GM23338 (cell line): ENCODE data around the gene CUEDC1. TPM values are rescaled to one million over a fixed set of nuclear protein-coding genes. Genes with fewer than 3 reads are reported as not detected.

Experiments used
- ATAC-seq: fragments of 200-7000 bp; cut with Tn5 transposase; 3 replicates; pipeline ENCODE4 v1.9.1; 2020
- DNase-seq: peaks from one replicate; pipeline ENCODE4 v3.0.0-alpha.2; 2015; ENCODE audit warnings: low spot score
- H2AFZ ChIP-seq: fragments of 200-600 bp; sonication (generic); 2 replicates; pipeline ENCODE4 v1.8.0; 2016; ENCODE audit warnings: antibody characterized with exemption, mild to moderate bottlenecking, moderate library complexity
- H3F3A ChIP-seq: fragments of 200-600 bp; sonication (generic); replicated peaks from 2 replicates; pipeline ENCODE4 v1.8.0; 2017; ENCODE audit warnings: antibody characterized with exemption, mixed run types, low read depth
- H3K27ac ChIP-seq: fragments of 200-600 bp; sonication (generic); 2 replicates; pipeline ENCODE4 v1.6.1; 2016; ENCODE audit warnings: low read depth
- H3K27me3 ChIP-seq: fragments of 200-600 bp; sonication (generic); 2 replicates; pipeline ENCODE4 v1.8.0; 2016; ENCODE audit warnings: mild to moderate bottlenecking, mixed run types, moderate library complexity; ENCODE audit not compliant: insufficient read depth
- H3K36me3 ChIP-seq: fragments of 200-600 bp; sonication (generic); 2 replicates; pipeline ENCODE4 v1.8.0; 2016; ENCODE audit warnings: mild to moderate bottlenecking; ENCODE audit not compliant: insufficient read depth
- H3K4me1 ChIP-seq: fragments of 200-600 bp; sonication (generic); 2 replicates; pipeline ENCODE4 v1.8.0; 2016; ENCODE audit warnings: mild to moderate bottlenecking, moderate library complexity; ENCODE audit not compliant: insufficient read depth
- H3K4me2 ChIP-seq: fragments of 200-600 bp; sonication (generic); 2 replicates; pipeline ENCODE4 v1.7.1; 2017; ENCODE audit warnings: mixed run types
- H3K4me3 ChIP-seq: fragments of 200-600 bp; sonication (generic); 2 replicates; pipeline ENCODE4 v1.6.1; 2016; ENCODE audit warnings: mixed run types
- H3K79me2 ChIP-seq: fragments of 200-600 bp; sonication (generic); replicated peaks from 2 replicates; pipeline ENCODE4 v1.8.0; 2017; ENCODE audit warnings: mild to moderate bottlenecking; ENCODE audit not compliant: insufficient read depth
- H3K9me2 ChIP-seq: fragments of 200-600 bp; sonication (generic); 2 replicates; pipeline ENCODE4 v1.8.0; 2017; ENCODE audit not compliant: insufficient read depth
- H4K20me1 ChIP-seq: fragments of 200-600 bp; sonication (generic); replicated peaks from 2 replicates; pipeline ENCODE4 v1.8.0; 2017; ENCODE audit warnings: mild to moderate bottlenecking; ENCODE audit not compliant: insufficient read depth
- H3K27ac Mint-ChIP-seq: 2 replicates; pipeline ENCODE4 v1.8.0; 2020; ENCODE audit warnings: inconsistent platforms, mild to moderate bottlenecking, moderate library complexity, mixed read lengths
- H3K27me3 Mint-ChIP-seq: 3 replicates; pipeline ENCODE4 v1.8.0; 2022; ENCODE audit warnings: low read depth, mild to moderate bottlenecking, moderate library complexity, mixed read lengths, inconsistent platforms; ENCODE audit not compliant: insufficient read depth, poor library complexity
- H3K36me3 Mint-ChIP-seq: 3 replicates; pipeline ENCODE4 v1.8.0; 2021; ENCODE audit warnings: low read depth, mild to moderate bottlenecking, inconsistent platforms, moderate library complexity, mixed read lengths
- H3K4me1 Mint-ChIP-seq: 3 replicates; pipeline ENCODE4 v1.8.0; 2020; ENCODE audit warnings: mild to moderate bottlenecking, inconsistent platforms, mixed read lengths
- H3K4me3 Mint-ChIP-seq: 3 replicates; pipeline ENCODE4 v1.8.0; 2021; ENCODE audit warnings: moderate library complexity, mild to moderate bottlenecking, inconsistent platforms, mixed read lengths
- H3K9me3 Mint-ChIP-seq: 3 replicates; pipeline ENCODE4 v1.8.0; 2020; ENCODE audit warnings: moderate library complexity, mild to moderate bottlenecking, inconsistent platforms, mixed read lengths
- CREB1 ChIP-seq: fragments of 250-450 bp; sonication (Bioruptor Pico); IDR thresholded peaks from 2 replicates; pipeline ENCODE4 v1.5.0; 2020; ENCODE audit warnings: low read depth, mild to moderate bottlenecking, moderate library complexity
- CTCF ChIP-seq, 2 experiments: fragments of 200-600 bp in 1 of 2; sonication (generic) in 1 of 2; conservative IDR thresholded peaks; 2 replicates each; pipeline versions ENCODE4 v1.5.1 to v1.6.1; 2016 to 2017; ENCODE audit warnings: antibody characterized with exemption in 2 of 2, low read depth in 2 of 2, mild to moderate bottlenecking in 2 of 2, moderate library complexity in 1 of 2
- ETS1 ChIP-seq: IDR thresholded peaks from 2 replicates; pipeline ENCODE4 v1.6.1; 2016; ENCODE audit warnings: antibody characterized with exemption
- EZH2 ChIP-seq: fragments of 200-600 bp; sonication (generic); IDR thresholded peaks from one replicate; pipeline ENCODE4 v1.8.0; 2017; ENCODE audit warnings: antibody characterized with exemption, mild to moderate bottlenecking, low read depth; ENCODE audit not compliant: unreplicated experiment
- EZH2phosphoT487 ChIP-seq: fragments of 200-600 bp; sonication (generic); IDR thresholded peaks from one replicate; pipeline ENCODE4 v1.8.1; 2018; ENCODE audit warnings: antibody characterized with exemption; ENCODE audit not compliant: unreplicated experiment
- JUNB ChIP-seq: IDR thresholded peaks from one replicate; pipeline ENCODE4 v1.6.1; 2016; ENCODE audit warnings: antibody characterized with exemption; ENCODE audit not compliant: unreplicated experiment
- NANOG ChIP-seq: IDR thresholded peaks from 2 replicates; pipeline ENCODE4 v1.6.1; 2016; ENCODE audit warnings: antibody characterized with exemption, borderline replicate concordance
- POLR2AphosphoS5 ChIP-seq: IDR thresholded peaks from 2 replicates; pipeline ENCODE4 v1.6.1; 2016; ENCODE audit warnings: antibody characterized with exemption, low read depth
- STAT1 ChIP-seq: IDR thresholded peaks from one replicate; pipeline ENCODE4 v1.6.1; 2016; ENCODE audit warnings: antibody characterized with exemption; ENCODE audit not compliant: unreplicated experiment
- ZNF114 ChIP-seq: fragments of 250-450 bp; sonication (Bioruptor Pico); IDR thresholded peaks from 2 replicates; pipeline ENCODE4 v1.5.0; 2020; ENCODE audit warnings: mild to moderate bottlenecking, moderate library complexity
- ZNF331 ChIP-seq: fragments of 250-450 bp; sonication (Bioruptor Pico); IDR thresholded peaks from 2 replicates; pipeline ENCODE4 v1.5.0; 2020; ENCODE audit warnings: low read depth, mild to moderate bottlenecking, moderate library complexity
- polyA plus RNA-seq: library from polyadenylated mRNA; unstranded; fragments of >200 nt; fragmentation: Nextera tagmentation; extraction: Ambion mirVana; gene quantifications from 2 replicates; pipeline ENCODE4 v1.2.1, GENCODE V29; 2016
- total RNA-seq: library from RNA; depleted of rRNA; stranded (reverse); fragments of >200 nt; shearing (Covaris generic); gene quantifications from 2 replicates; pipeline ENCODE4 v1.2.3, GENCODE V29; 2014
- TF ChIP-seq, protein P1 (sequence below): IDR thresholded peaks from one replicate; pipeline ENCODE4 v1.6.1; 2018; ENCODE audit warnings: antibody characterized with exemption; ENCODE audit not compliant: unreplicated experiment
- TF ChIP-seq, protein P2 (sequence below): fragments of 250-450 bp; sonication (Bioruptor Pico); IDR thresholded peaks from 2 replicates; pipeline ENCODE4 v1.5.0; 2020; ENCODE audit warnings: mild to moderate bottlenecking, moderate library complexity

Gene CUEDC1
- total and polyA plus RNA-seq, 2 experiments from 2014 or later: 3.0 to 7.7 TPM

DNA sequence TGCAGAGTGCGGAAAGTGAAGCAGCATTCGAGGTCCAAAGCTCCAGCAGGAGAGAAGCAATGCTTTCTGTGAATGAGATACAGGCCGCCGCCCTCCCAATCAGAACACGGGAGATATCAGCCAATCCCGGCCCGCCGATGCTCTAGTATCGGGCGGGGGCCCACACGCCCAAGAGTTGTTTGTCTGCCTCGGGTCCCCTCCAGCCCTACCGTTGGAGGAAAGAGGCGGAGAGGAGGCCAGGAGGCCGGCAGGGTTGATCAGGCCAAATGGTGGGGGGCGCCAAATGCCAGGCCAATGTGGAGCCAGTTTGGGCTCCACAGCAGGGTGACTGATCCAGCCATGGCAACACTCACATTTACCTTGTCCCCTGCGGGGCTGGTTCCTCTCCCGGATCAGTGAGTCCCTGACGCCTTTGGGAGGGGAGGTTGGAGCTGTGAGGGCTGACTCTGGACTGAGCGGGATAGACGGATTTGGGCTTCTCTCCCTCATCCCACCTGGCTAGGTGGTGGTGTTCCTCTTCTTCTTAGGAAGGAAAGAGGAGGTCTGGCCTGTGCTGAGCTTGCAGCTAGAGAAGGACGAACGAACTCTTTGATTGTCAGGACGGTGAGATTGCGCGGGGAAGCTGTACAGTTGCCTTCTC is 10.4 kb upstream of the CUEDC1 start:
- DNase-seq: no peak
- ATAC-seq: peak; percentile 59
- H3K27me3 Mint-ChIP-seq: peaks cover 6% of the 10 kb centered on the region
- TF ChIP-seq JUNB: no peak
- TF ChIP-seq ZNF331: no peak
- TF ChIP-seq, protein P1, sequence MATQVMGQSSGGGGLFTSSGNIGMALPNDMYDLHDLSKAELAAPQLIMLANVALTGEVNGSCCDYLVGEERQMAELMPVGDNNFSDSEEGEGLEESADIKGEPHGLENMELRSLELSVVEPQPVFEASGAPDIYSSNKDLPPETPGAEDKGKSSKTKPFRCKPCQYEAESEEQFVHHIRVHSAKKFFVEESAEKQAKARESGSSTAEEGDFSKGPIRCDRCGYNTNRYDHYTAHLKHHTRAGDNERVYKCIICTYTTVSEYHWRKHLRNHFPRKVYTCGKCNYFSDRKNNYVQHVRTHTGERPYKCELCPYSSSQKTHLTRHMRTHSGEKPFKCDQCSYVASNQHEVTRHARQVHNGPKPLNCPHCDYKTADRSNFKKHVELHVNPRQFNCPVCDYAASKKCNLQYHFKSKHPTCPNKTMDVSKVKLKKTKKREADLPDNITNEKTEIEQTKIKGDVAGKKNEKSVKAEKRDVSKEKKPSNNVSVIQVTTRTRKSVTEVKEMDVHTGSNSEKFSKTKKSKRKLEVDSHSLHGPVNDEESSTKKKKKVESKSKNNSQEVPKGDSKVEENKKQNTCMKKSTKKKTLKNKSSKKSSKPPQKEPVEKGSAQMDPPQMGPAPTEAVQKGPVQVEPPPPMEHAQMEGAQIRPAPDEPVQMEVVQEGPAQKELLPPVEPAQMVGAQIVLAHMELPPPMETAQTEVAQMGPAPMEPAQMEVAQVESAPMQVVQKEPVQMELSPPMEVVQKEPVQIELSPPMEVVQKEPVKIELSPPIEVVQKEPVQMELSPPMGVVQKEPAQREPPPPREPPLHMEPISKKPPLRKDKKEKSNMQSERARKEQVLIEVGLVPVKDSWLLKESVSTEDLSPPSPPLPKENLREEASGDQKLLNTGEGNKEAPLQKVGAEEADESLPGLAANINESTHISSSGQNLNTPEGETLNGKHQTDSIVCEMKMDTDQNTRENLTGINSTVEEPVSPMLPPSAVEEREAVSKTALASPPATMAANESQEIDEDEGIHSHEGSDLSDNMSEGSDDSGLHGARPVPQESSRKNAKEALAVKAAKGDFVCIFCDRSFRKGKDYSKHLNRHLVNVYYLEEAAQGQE: no peak
- TF ChIP-seq EZH2phosphoT487: no peak
- TF ChIP-seq CREB1 (CRISPR knock-in tag): no peak
- TF ChIP-seq ETS1: no peak
- TF ChIP-seq, protein P2, sequence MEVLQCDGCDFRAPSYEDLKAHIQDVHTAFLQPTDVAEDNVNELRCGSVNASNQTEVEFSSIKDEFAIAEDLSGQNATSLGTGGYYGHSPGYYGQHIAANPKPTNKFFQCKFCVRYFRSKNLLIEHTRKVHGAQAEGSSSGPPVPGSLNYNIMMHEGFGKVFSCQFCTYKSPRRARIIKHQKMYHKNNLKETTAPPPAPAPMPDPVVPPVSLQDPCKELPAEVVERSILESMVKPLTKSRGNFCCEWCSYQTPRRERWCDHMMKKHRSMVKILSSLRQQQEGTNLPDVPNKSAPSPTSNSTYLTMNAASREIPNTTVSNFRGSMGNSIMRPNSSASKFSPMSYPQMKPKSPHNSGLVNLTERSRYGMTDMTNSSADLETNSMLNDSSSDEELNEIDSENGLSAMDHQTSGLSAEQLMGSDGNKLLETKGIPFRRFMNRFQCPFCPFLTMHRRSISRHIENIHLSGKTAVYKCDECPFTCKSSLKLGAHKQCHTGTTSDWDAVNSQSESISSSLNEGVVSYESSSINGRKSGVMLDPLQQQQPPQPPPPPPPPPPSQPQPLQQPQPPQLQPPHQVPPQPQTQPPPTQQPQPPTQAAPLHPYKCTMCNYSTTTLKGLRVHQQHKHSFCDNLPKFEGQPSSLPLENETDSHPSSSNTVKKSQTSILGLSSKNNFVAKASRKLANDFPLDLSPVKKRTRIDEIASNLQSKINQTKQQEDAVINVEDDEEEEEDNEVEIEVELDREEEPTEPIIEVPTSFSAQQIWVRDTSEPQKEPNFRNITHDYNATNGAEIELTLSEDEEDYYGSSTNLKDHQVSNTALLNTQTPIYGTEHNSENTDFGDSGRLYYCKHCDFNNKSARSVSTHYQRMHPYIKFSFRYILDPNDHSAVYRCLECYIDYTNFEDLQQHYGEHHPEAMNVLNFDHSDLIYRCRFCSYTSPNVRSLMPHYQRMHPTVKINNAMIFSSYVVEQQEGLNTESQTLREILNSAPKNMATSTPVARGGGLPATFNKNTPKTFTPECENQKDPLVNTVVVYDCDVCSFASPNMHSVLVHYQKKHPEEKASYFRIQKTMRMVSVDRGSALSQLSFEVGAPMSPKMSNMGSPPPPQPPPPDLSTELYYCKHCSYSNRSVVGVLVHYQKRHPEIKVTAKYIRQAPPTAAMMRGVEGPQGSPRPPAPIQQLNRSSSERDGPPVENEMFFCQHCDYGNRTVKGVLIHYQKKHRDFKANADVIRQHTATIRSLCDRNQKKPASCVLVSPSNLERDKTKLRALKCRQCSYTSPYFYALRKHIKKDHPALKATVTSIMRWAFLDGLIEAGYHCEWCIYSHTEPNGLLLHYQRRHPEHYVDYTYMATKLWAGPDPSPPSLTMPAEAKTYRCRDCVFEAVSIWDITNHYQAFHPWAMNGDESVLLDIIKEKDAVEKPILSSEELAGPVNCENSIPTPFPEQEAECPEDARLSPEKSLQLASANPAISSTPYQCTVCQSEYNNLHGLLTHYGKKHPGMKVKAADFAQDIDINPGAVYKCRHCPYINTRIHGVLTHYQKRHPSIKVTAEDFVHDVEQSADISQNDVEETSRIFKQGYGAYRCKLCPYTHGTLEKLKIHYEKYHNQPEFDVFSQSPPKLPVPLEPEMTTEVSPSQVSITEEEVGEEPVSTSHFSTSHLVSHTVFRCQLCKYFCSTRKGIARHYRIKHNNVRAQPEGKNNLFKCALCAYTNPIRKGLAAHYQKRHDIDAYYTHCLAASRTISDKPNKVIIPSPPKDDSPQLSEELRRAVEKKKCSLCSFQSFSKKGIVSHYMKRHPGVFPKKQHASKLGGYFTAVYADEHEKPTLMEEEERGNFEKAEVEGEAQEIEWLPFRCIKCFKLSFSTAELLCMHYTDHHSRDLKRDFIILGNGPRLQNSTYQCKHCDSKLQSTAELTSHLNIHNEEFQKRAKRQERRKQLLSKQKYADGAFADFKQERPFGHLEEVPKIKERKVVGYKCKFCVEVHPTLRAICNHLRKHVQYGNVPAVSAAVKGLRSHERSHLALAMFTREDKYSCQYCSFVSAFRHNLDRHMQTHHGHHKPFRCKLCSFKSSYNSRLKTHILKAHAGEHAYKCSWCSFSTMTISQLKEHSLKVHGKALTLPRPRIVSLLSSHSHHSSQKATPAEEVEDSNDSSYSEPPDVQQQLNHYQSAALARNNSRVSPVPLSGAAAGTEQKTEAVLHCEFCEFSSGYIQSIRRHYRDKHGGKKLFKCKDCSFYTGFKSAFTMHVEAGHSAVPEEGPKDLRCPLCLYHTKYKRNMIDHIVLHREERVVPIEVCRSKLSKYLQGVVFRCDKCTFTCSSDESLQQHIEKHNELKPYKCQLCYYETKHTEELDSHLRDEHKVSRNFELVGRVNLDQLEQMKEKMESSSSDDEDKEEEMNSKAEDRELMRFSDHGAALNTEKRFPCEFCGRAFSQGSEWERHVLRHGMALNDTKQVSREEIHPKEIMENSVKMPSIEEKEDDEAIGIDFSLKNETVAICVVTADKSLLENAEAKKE (CRISPR knock-in tag): no peak
- no peak for TF ChIP-seq NANOG
- TF ChIP-seq EZH2: no peak
- no peak for TF ChIP-seq POLR2AphosphoS5
- no peak for TF ChIP-seq ZNF114
- TF ChIP-seq STAT1: no peak
- TF ChIP-seq CTCF (conservative IDR thresholded peaks at IDR 0.05; ENCODE audit: low read depth in 2 of 2): no peak
- no peak overlapping the region for H3K4me3 Mint-ChIP-seq
- Histone ChIP-seq H3K36me3 (no peaks in the 10 kb centered on the region), H3K27me3 (no peaks in the 10 kb centered on the region), H2AFZ (peak overlapping the region; percentile 76; the same call in 1 of the 2 replicates), H3K4me2 (no peak overlapping the region), H3K4me1 (peaks cover 3% of the 10 kb centered on the region; the same call in 1 of the 2 replicates), H3F3A (0 out of 2 replicates have a peak, but pooled peaks cover 2% of the 10 kb centered on the region), H3K27ac (no peak overlapping the region), H3K9me2 (no peaks in the 10 kb centered on the region), H3K79me2 (no peaks in the 10 kb centered on the region), H3K4me3 (no peak overlapping the region), H4K20me1 (no peaks in the 10 kb centered on the region; the same call in 1 of the 2 replicates)
- no peak overlapping the region for H3K27ac Mint-ChIP-seq
- H3K9me3 Mint-ChIP-seq: no peaks in the 10 kb centered on the region
- peaks cover 13% of the 10 kb centered on the region for H3K4me1 Mint-ChIP-seq
- H3K36me3 Mint-ChIP-seq: no peaks in the 10 kb centered on the region
